K562 (cell line): ENCODE results near the gene DUOX2. TPM values are rescaled to one million over a fixed set of nuclear protein-coding genes. Genes with fewer than 3 reads are reported as not detected.

Experiments used
- ATAC-seq: fragments of 200-7000 bp; cut with Tn5 transposase; 3 replicates; pipeline ENCODE4 v1.9.1; 2020; ENCODE audit warnings: moderate library complexity
- BruUV-seq: library from RNA; stranded (reverse); fragments of 400-500 nt; replicated peaks from 2 replicates; lab custom pipeline; 2021; lab: Mats Ljungman, UMichigan
- CTCF ChIA-PET: fragments of 300-600 bp; formaldehyde crosslinking; extraction: SDS; loops from one replicate; lab custom pipeline; 2021; ENCODE audit warnings: low intra/inter-chr PET ratio; lab: Yijun Ruan, JAX
- POLR2A ChIA-PET: fragments of 300-600, 350-650 bp; sonication (Branson Sonifier 250); formaldehyde crosslinking; extraction: SDS; loops from one replicate; lab custom pipeline; 2021; ENCODE audit warnings: antibody characterized with exemption, inconsistent platforms; lab: Yijun Ruan, JAX
- DNase-seq, 4 experiments: peaks; one replicate each; pipeline versions ENCODE4 v3.0.0 to v3.0.0-alpha.2; 2011 to 2018; ENCODE audit warnings: low spot score in 3 of 4, mixed read lengths in 3 of 4; ENCODE audit errors: extremely low read depth in 1 of 4
- FAIRE-seq: peaks from 2 replicates; lab custom pipeline; 2011; peaks lifted over from hg19 to GRCh38; lab: Jason Lieb, UNC
- H2AFZ ChIP-seq: 2 replicates; pipeline ENCODE4 v1.6.0; 2011; ENCODE audit warnings: low read depth, low read length, control low read depth, inconsistent platforms
- H3K27ac ChIP-seq: fragments of 200-600 bp; 3 replicates; pipeline ENCODE4 v1.8.0; 2011; ENCODE audit warnings: low read depth, mild to moderate bottlenecking, control low read depth, inconsistent platforms, low read length, moderate library complexity, mixed read lengths; ENCODE audit errors: extremely low read depth
- H3K27me3 ChIP-seq, 2 experiments: fragments of 300-600 bp in 1 of 2; 2 replicates in 1 of 2; 3 replicates in 1 of 2; pipeline versions ENCODE4 v1.6.0 to v1.8.0; 2011; ENCODE audit warnings: inconsistent platforms in 2 of 2, low read length in 2 of 2, mild to moderate bottlenecking in 1 of 2, mixed read lengths in 1 of 2, moderate library complexity in 1 of 2; ENCODE audit not compliant: control insufficient read depth in 2 of 2, insufficient read depth in 2 of 2
- H3K36me3 ChIP-seq: fragments of 300-600 bp; 3 replicates; pipeline ENCODE4 v1.8.0; 2011; ENCODE audit warnings: mild to moderate bottlenecking, low read length, inconsistent platforms; ENCODE audit not compliant: control insufficient read depth, insufficient read depth
- H3K4me1 ChIP-seq, 2 experiments: fragments of 200-600 bp in 1 of 2; replicated peaks in 1 of 2; 2 replicates in 1 of 2; 3 replicates in 1 of 2; pipeline versions ENCODE4 v1.5.1 to v1.8.0; 2011; ENCODE audit warnings: inconsistent platforms in 2 of 2, low read length in 2 of 2, mild to moderate bottlenecking in 1 of 2, mixed read lengths in 1 of 2, moderate library complexity in 1 of 2; ENCODE audit not compliant: control insufficient read depth in 2 of 2, insufficient read depth in 2 of 2
- H3K4me2 ChIP-seq: 2 replicates; pipeline ENCODE4 v1.6.1; 2011; ENCODE audit warnings: low read length, control low read depth, inconsistent platforms, mixed read lengths; ENCODE audit not compliant: insufficient read depth
- H3K4me3 ChIP-seq: fragments of 200-600 bp; sonication (generic), shearing (Covaris generic); 2 replicates; pipeline ENCODE4 v1.5.1; 2016; ENCODE audit warnings: control low read depth, inconsistent platforms
- H3K79me2 ChIP-seq: fragments of 200-600 bp; 3 replicates; pipeline ENCODE4 v1.8.0; 2011; ENCODE audit warnings: low read length, inconsistent platforms; ENCODE audit not compliant: control insufficient read depth, insufficient read depth
- H3K9ac ChIP-seq, 2 experiments: 2 replicates each; pipeline versions ENCODE4 v1.6.0 to v1.6.1; 2011; ENCODE audit warnings: low read depth in 2 of 2, low read length in 2 of 2, control low read depth in 1 of 2, inconsistent platforms in 1 of 2, mild to moderate bottlenecking in 1 of 2, mixed read lengths in 1 of 2; ENCODE audit not compliant: insufficient read depth in 1 of 2
- H3K9me1 ChIP-seq: one replicate; pipeline ENCODE4 v1.6.0; 2011; ENCODE audit warnings: inconsistent platforms, mild to moderate bottlenecking, low read length, moderate library complexity; ENCODE audit not compliant: control insufficient read depth, insufficient read depth
- H3K9me3 ChIP-seq: replicated peaks from 2 replicates; pipeline ENCODE4 v1.5.1; 2011; ENCODE audit warnings: low read depth, low read length, inconsistent platforms; ENCODE audit not compliant: control insufficient read depth, insufficient read depth
- H4K20me1 ChIP-seq: replicated peaks from 2 replicates; pipeline ENCODE4 v1.6.1; 2011; ENCODE audit warnings: low read length, inconsistent platforms, mixed read lengths; ENCODE audit not compliant: control insufficient read depth, insufficient read depth
- ARHGAP35 ChIP-seq: fragments of 450-650 bp; IDR thresholded peaks from 2 replicates; pipeline ENCODE4 v1.6.1; 2018; ENCODE audit not compliant: partially characterized antibody
- FOS ChIP-seq: IDR thresholded peaks from 3 replicates; pipeline ENCODE4 v1.6.1; 2011; ENCODE audit not compliant: insufficient read length; ENCODE audit errors: extremely low read depth
- FOXA1 ChIP-seq: fragments of 450-650 bp; IDR thresholded peaks from 2 replicates; pipeline ENCODE4 v1.6.1; 2016; ENCODE audit warnings: mild to moderate bottlenecking, borderline replicate concordance
- HBP1 ChIP-seq: fragments of 450-650 bp; formaldehyde crosslinking; IDR thresholded peaks from 2 replicates; pipeline ENCODE4 v1.4.0; 2022; ENCODE audit warnings: missing genetic modification characterization
- HDAC8 ChIP-seq: fragments of 450-650 bp; IDR thresholded peaks from 2 replicates; pipeline ENCODE4 v1.6.1; 2016; ENCODE audit warnings: mild to moderate bottlenecking, missing genetic modification characterization, moderate library complexity, missing compliant biosample characterization
- JUN ChIP-seq, 2 experiments: sonication (generic) in 1 of 2; formaldehyde crosslinking in 1 of 2; IDR thresholded peaks; 2 replicates each; pipeline versions ENCODE4 v1.6.1 to v1.8.0; 2012 to 2022; ENCODE audit warnings: borderline replicate concordance in 2 of 2, mild to moderate bottlenecking in 2 of 2, improper control_type of control experiment in 1 of 2, low read depth in 1 of 2, low read length in 1 of 2, missing genetic modification reagents in 1 of 2
- MAFF ChIP-seq: IDR thresholded peaks from 2 replicates; pipeline ENCODE4 v1.6.1; 2012; ENCODE audit warnings: low read length, improper control_type of control experiment
- MCM2 ChIP-seq: fragments of 450-650 bp; IDR thresholded peaks from 2 replicates; pipeline ENCODE4 v1.6.1; 2017; ENCODE audit warnings: low read depth, mild to moderate bottlenecking
- NCOA6 ChIP-seq: fragments of 450-650 bp; IDR thresholded peaks from 2 replicates; pipeline ENCODE4 v1.6.1; 2017; ENCODE audit warnings: mild to moderate bottlenecking
- PHF8 ChIP-seq: fragments of 200-600 bp; sonication (generic); IDR thresholded peaks from 2 replicates; pipeline ENCODE4 v1.6.1; 2012; ENCODE audit warnings: mixed run types, mild to moderate bottlenecking, inconsistent platforms, low read length, moderate library complexity, borderline replicate concordance
- ZBTB17 ChIP-seq: fragments of 450-650 bp; formaldehyde crosslinking; IDR thresholded peaks from 2 replicates; pipeline ENCODE4 v1.4.0; 2020; ENCODE audit warnings: mild to moderate bottlenecking
- ZFP36 ChIP-seq: fragments of 150-350 bp; IDR thresholded peaks from 2 replicates; pipeline ENCODE4 v1.6.1; 2018; ENCODE audit warnings: low read length, low read depth; ENCODE audit not compliant: partially characterized antibody
- ZNF778 ChIP-seq: fragments of 450-650 bp; formaldehyde crosslinking; IDR thresholded peaks from 2 replicates; pipeline ENCODE4 v1.4.0; 2020; ENCODE audit warnings: mild to moderate bottlenecking, moderate library complexity
- WGBS: fragments of 100-300 bp; shearing (Covaris generic); methylation state at CpG from one replicate; pipeline ENCODE4 v1.1.6; 2016; ENCODE audit warnings: low coverage, mixed read lengths; ENCODE audit not compliant: insufficient coverage; ENCODE audit errors: missing lambda C conversion rate; 5-methylcytosine and 5-hydroxymethylcytosine counted together
- in situ Hi-C: fragments of 300-500 bp; cut with MboI; formaldehyde crosslinking; loops from 4 replicates; pipeline ENCODE4 v1.15.0; 2018; ENCODE audit warnings: inconsistent platforms, mixed read lengths
- intact Hi-C: fragments of 100-400 bp; cut with micrococcal nuclease; formaldehyde crosslinking; loops from 2 replicates; pipeline ENCODE4 v1.14.2; 2022
- polyA plus RNA-seq, 8 experiments: library from polyadenylated mRNA; depleted of rRNA in 4 of 8; stranded (reverse) in 5 of 8; unstranded in 3 of 8; fragments of >200 nt; fragmentation: Nextera tagmentation in 2 of 8; fragmentation: Illumina TruSeq in 1 of 8; extraction: Ambion mirVana in 2 of 8; extraction: Trizol in 1 of 8; gene quantifications; 2 replicates each; pipeline versions ENCODE4 v1.2.1 to v1.2.3, GENCODE V29; 2011 to 2014; ENCODE audit warnings: inconsistent platforms in 1 of 8, missing spikeins in 1 of 8
- total RNA-seq, 7 experiments: library from RNA; depleted of rRNA in 6 of 7; stranded (reverse); fragments of >200 nt in 6 of 7; fragmentation: Illumina TruSeq in 2 of 7; extraction: Trizol in 2 of 7; gene quantifications; 2 replicates each; pipeline versions ENCODE4 v1.2.1 to v1.2.3, GENCODE V29; 2011 to 2021; ENCODE audit warnings: low replicate concordance in 1 of 7

Gene DUOX2
- total and polyA plus RNA-seq, 9 of the 15 experiments (the other 6 are each of a cell fraction or from before 2014, with no cell fraction given), result 0.01 to 0.03 (median 0.02) TPM; not detected in 6

DNA sequence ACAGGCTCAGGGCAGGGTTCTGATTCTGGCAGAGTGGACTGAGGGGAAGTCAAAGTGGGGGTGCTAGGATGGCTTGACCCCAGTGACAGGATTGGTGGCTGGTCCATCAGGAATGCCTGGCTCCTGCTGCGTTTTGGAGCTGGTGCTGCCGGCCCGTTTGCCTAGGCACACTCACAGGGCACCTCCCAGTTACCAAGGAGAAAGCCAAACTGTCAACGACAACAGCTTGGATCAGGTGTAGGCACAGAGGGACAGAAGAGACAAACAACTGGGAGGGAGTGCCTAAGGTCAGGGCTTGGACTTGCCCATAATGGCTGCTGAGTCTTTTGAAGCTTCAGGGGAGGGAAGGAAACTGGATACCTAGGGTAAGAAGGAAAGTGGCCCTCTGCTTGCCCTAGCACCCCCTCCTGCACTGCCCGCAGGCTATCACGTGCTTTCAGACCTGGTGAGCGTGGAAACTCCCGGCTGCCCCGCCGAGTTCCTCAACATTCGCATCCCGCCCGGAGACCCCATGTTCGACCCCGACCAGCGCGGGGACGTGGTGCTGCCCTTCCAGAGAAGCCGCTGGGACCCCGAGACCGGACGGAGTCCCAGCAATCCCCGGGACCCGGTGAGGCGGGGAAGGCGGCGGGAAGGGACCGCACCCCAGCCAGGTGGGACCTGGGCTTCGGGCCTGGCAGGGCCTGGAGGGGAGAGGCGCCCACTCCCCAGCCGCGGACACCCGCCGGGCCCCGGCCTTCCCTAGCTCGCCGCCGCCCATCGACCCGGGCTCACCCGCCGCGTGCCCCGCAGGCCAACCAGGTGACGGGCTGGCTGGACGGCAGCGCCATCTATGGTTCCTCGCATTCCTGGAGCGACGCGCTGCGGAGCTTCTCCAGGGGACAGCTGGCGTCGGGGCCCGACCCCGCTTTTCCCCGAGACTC is 21.0 kb upstream of the DUOX2 start:
- intact Hi-C loops (no loop called here), in situ Hi-C loops (no loop called here)
- ATAC-seq (no peak), FAIRE-seq (no peak), DNase-seq (no peak)
- no peak overlapping the region for H3K9ac ChIP-seq
- peaks cover 19 to 33% of the 10 kb centered on the region in 2 experiments; a peak in 4 of 5 replicates for H3K27me3 ChIP-seq
- H3K4me3 ChIP-seq, result no peak overlapping the region
- BruUV-seq, result no TSS peak
- no peak overlapping the region for H3K27ac ChIP-seq
- H3K9me3 ChIP-seq, result no peaks in the 10 kb centered on the region
- ChIA-PET CTCF (no interaction called here), POLR2A (interaction anchor here (1.2 kb wide), 1 partner anchor 12 kb away, joined by 3 read pairs; no protein-coding TSS in a partner anchor)
- peaks cover 0 to 7% of the 10 kb centered on the region in 2 experiments; a peak in 2 of 5 replicates for H3K4me1 ChIP-seq
- H3K9me1 ChIP-seq, result no peaks in the 10 kb centered on the region
- WGBS, result 51% methylated on average over 19 of the region's 57 CpGs
- no peaks in the 10 kb centered on the region for H3K79me2 ChIP-seq
- H2AFZ ChIP-seq, result no peak overlapping the region
- TF ChIP-seq FOS, result no peak
- no peak for TF ChIP-seq ZNF778 (CRISPR knock-in tag)
- no peak for TF ChIP-seq HDAC8 (tag)
- TF ChIP-seq ZBTB17 (CRISPR knock-in tag), result no peak
- no peak for TF ChIP-seq ARHGAP35
- TF ChIP-seq PHF8, result no peak
- no peak for TF ChIP-seq JUN (IDR thresholded peaks at IDR 0.05; ENCODE audit: borderline replicate concordance, low read depth, low read length)
- no peak for TF ChIP-seq JUN (CRISPR knock-in tag; IDR thresholded peaks at IDR 0.05; ENCODE audit: borderline replicate concordance)
- TF ChIP-seq ZFP36, result no peak
- TF ChIP-seq HBP1 (CRISPR knock-in tag), result no peak
- no peak for TF ChIP-seq NCOA6
- no peak for TF ChIP-seq MAFF
- TF ChIP-seq FOXA1, result no peak
- no peak for TF ChIP-seq MCM2
- H4K20me1 ChIP-seq, result no peaks in the 10 kb centered on the region
- no peak overlapping the region for H3K4me2 ChIP-seq
- H3K36me3 ChIP-seq, result no peaks in the 10 kb centered on the region
